Measurements from ENCODE around the gene ACOT12. TPM values are rescaled to one million over a fixed set of nuclear protein-coding genes. Genes with fewer than 3 reads are reported as not detected.
A peak's percentile ranks its signal among the peaks of the same experiment; 100 is the strongest.

ACOT12 gene
- total and polyA plus RNA-seq, 2 of the 13 experiments (the other 11 are each of a cell fraction or from before 2014, with no cell fraction given), result not detected

DNA sequence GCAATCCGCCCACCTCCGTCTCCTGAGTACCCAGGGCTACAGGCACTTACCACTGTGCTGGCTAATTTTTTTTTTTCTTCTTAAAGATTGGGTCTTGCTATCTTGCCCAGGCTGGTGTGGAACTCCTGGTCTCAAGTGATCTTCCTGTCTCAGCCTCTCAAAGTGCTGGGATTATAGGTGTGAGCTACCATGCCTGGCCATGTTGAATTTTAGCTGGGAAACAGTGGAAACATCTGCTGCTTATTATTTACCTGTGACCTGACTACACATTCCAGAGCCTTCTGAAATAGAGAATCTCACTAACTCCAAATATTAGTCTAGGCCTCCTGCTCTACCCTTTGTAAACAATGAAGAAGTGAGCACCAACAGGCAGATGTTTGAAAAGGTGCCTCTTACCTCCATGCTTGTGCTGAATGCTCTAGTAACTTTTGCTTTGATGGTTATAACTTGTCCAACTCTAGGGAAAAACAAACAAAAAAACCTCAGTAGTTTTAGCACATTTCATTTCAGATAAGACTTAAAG, 22.5 kb downstream of the ACOT12 start (continued):
- TF ChIP-seq ZNF282 (IDR thresholded peaks at IDR 0.05; ENCODE audit: partially characterized antibody), result no peak
- peak; percentile 50; the same call in 1 of the 2 replicates for TF ChIP-seq NAIF1 (CRISPR knock-in tag; IDR thresholded peaks at IDR 0.05; ENCODE audit: borderline replicate concordance)
- no peak for TF ChIP-seq ZNF768 (CRISPR knock-in tag; IDR thresholded peaks at IDR 0.05)
- TF ChIP-seq MED8 (CRISPR knock-in tag; IDR thresholded peaks at IDR 0.05; ENCODE audit: insufficient replicate concordance), result no peak
- TF ChIP-seq GABPB1 (CRISPR knock-in tag; IDR thresholded peaks at IDR 0.05), result 0 out of 2 replicates have a peak, but pooled peaks have one; percentile 15
- no peak for TF ChIP-seq HNRNPL (IDR thresholded peaks at IDR 0.05; ENCODE audit: low read depth, low read length)
- no peak for TF ChIP-seq ZSCAN22 (CRISPR knock-in tag; IDR thresholded peaks at IDR 0.05)
- 0 out of 2 replicates have a peak, but pooled peaks have one; percentile 26 for TF ChIP-seq ESRRA (CRISPR knock-in tag; IDR thresholded peaks at IDR 0.05; ENCODE audit: low read depth)
- TF ChIP-seq CAMTA2 (CRISPR knock-in tag; IDR thresholded peaks at IDR 0.05; ENCODE audit: borderline replicate concordance), result no peak
- no peak for TF ChIP-seq ZKSCAN1 (IDR thresholded peaks at IDR 0.05; ENCODE audit: low read length)
- TF ChIP-seq GABPA (IDR thresholded peaks at IDR 0.05; ENCODE audit: low read depth, low read length), result no peak
- peak; percentile 49 for TF ChIP-seq GABPA (CRISPR knock-in tag; IDR thresholded peaks at IDR 0.05; ENCODE audit: low read depth)
- TF ChIP-seq CREB1 (IDR thresholded peaks at IDR 0.05), result no peak
- TF ChIP-seq CREB1 (CRISPR knock-in tag; IDR thresholded peaks at IDR 0.05), result peak; percentile 62
- TF ChIP-seq SAP130 (CRISPR knock-in tag; IDR thresholded peaks at IDR 0.05; ENCODE audit: low read depth), result peak; percentile 49
- TF ChIP-seq ZNF260 (CRISPR knock-in tag; IDR thresholded peaks at IDR 0.05; ENCODE audit: borderline replicate concordance, low read depth), result no peak
- no peak for TF ChIP-seq ZNF451 (CRISPR knock-in tag; IDR thresholded peaks at IDR 0.05)
- peak; percentile 35; the same call in 1 of the 2 replicates for TF ChIP-seq ZNF784 (CRISPR knock-in tag; IDR thresholded peaks at IDR 0.05; ENCODE audit: borderline replicate concordance)
- TF ChIP-seq JUND (CRISPR knock-in tag; IDR thresholded peaks at IDR 0.05), result no peak
- TF ChIP-seq ZFYVE20 (CRISPR knock-in tag; IDR thresholded peaks at IDR 0.05; ENCODE audit: borderline replicate concordance, low read depth), result no peak
- TF ChIP-seq ZNF230 (CRISPR knock-in tag; IDR thresholded peaks at IDR 0.05), result no peak
- TF ChIP-seq NFAT5 (CRISPR knock-in tag; IDR thresholded peaks at IDR 0.05), result no peak
- no peak for TF ChIP-seq CEBPB (IDR thresholded peaks at IDR 0.05; ENCODE audit: borderline replicate concordance, low read depth, low read length)
- TF ChIP-seq BATF2 (CRISPR knock-in tag; IDR thresholded peaks at IDR 0.05), result no peak
- peak; percentile 92 for TF ChIP-seq TCF7 (IDR thresholded peaks at IDR 0.05; ENCODE audit: low read depth)
- peak; percentile 75; the same call in 1 of the 2 replicates for TF ChIP-seq ZNF878 (CRISPR knock-in tag; IDR thresholded peaks at IDR 0.05)
